GM12878 (cell line): ENCODE measurements around the gene RNLS. TPM values are rescaled to one million over a fixed set of nuclear protein-coding genes. Genes with fewer than 3 reads are reported as not detected.

Experiments used
- ATAC-seq: fragments of 200-7000 bp; cut with Tn5 transposase; 3 replicates; pipeline ENCODE4 v1.9.1; 2020; ENCODE audit warnings: mild to moderate bottlenecking, moderate library complexity
- BruUV-seq: library from RNA; stranded (reverse); fragments of 400-500 nt; replicated peaks from 2 replicates; lab custom pipeline; 2021; lab: Mats Ljungman, UMichigan
- CTCF ChIA-PET: fragments of 300-600 bp; sonication (Branson Sonifier 250); formaldehyde crosslinking; extraction: SDS; loops from one replicate; lab custom pipeline; 2021; ENCODE audit warnings: inconsistent platforms; lab: Yijun Ruan, JAX
- POLR2A ChIA-PET: fragments of 350-600 bp; formaldehyde crosslinking; extraction: SDS; loops from one replicate; lab custom pipeline; 2021; ENCODE audit warnings: inconsistent platforms; lab: Charles Lee
- RAD21 ChIA-PET: fragments of 300-600 bp; sonication (Branson Sonifier 250); formaldehyde crosslinking; loops from one replicate; lab custom pipeline; 2023; ENCODE audit warnings: antibody characterized with exemption; ENCODE audit not compliant: unreplicated experiment; lab: Charles Lee
- SMC1A ChIA-PET: fragments of 300-600 bp; sonication (Branson Sonifier 250); formaldehyde crosslinking; loops from one replicate; lab custom pipeline; 2023; ENCODE audit not compliant: unreplicated experiment, uncharacterized antibody; lab: Charles Lee
- DNase-seq: peaks from one replicate; pipeline ENCODE4 v3.0.0-alpha.2; 2011; ENCODE audit warnings: low read depth, low spot score
- FAIRE-seq: peaks from 3 replicates; lab custom pipeline; 2011; peaks lifted over from hg19 to GRCh38; lab: Jason Lieb, UNC
- H2AFZ ChIP-seq: 2 replicates; pipeline ENCODE4 v1.6.0; 2011; ENCODE audit warnings: low read depth, low read length, control low read depth; ENCODE audit not compliant: control insufficient read depth
- H3K27ac ChIP-seq: 2 replicates; pipeline ENCODE4 v1.5.1; 2011; ENCODE audit warnings: control low read depth; ENCODE audit not compliant: control insufficient read depth, insufficient read depth
- H3K27me3 ChIP-seq, 2 experiments: replicated peaks in 1 of 2; 2 replicates each; pipeline versions ENCODE4 v1.6.0 to v1.6.1; 2011; ENCODE audit warnings: low read length in 1 of 2; ENCODE audit not compliant: control insufficient read depth in 2 of 2, insufficient read depth in 2 of 2
- H3K36me3 ChIP-seq, 2 experiments: 2 replicates each; pipeline ENCODE4 v1.5.1; 2011; ENCODE audit warnings: low read length in 1 of 2; ENCODE audit not compliant: control insufficient read depth in 2 of 2, insufficient read depth in 2 of 2
- H3K4me1 ChIP-seq: 2 replicates; pipeline ENCODE4 v1.6.1; 2011; ENCODE audit warnings: mild to moderate bottlenecking, low read length, moderate library complexity, mixed read lengths; ENCODE audit not compliant: control insufficient read depth, insufficient read depth
- H3K4me2 ChIP-seq: 2 replicates; pipeline ENCODE4 v1.6.0; 2011; ENCODE audit warnings: control low read depth; ENCODE audit not compliant: control insufficient read depth, insufficient read depth
- H3K4me3 ChIP-seq: fragments of 200-600 bp; sonication (generic); 2 replicates; pipeline ENCODE4 v1.5.1; 2016
- H3K79me2 ChIP-seq: 2 replicates; pipeline ENCODE4 v1.6.0; 2011; ENCODE audit warnings: low read length; ENCODE audit not compliant: control insufficient read depth, insufficient read depth
- H3K9ac ChIP-seq: 2 replicates; pipeline ENCODE4 v1.8.0; 2011; ENCODE audit warnings: low read length, control low read depth, mixed read lengths; ENCODE audit not compliant: control insufficient read depth, insufficient read depth
- H3K9me3 ChIP-seq: replicated peaks from 3 replicates; pipeline ENCODE4 v1.5.1; 2011; ENCODE audit warnings: mild to moderate bottlenecking, low read length; ENCODE audit not compliant: control insufficient read depth, insufficient read depth
- H4K20me1 ChIP-seq: 2 replicates; pipeline ENCODE4 v1.6.0; 2011; ENCODE audit not compliant: control insufficient read depth, insufficient read depth
- BCL11A ChIP-seq: IDR thresholded peaks from 2 replicates; pipeline ENCODE4 v1.6.1; 2011; ENCODE audit warnings: low read depth, low read length
- CHD1 ChIP-seq: IDR thresholded peaks from 2 replicates; pipeline ENCODE4 v1.6.1; 2012; ENCODE audit warnings: low read depth, low read length, improper control_type of control experiment
- JUND ChIP-seq: IDR thresholded peaks from 2 replicates; pipeline ENCODE4 v1.6.1; 2012; ENCODE audit warnings: low read depth, mild to moderate bottlenecking, low read length, improper control_type of control experiment, moderate library complexity
- RCOR1 ChIP-seq: conservative IDR thresholded peaks from 2 replicates; pipeline ENCODE4 v1.6.1; 2012; ENCODE audit warnings: low read depth, low read length, improper control_type of control experiment
- RUNX3 ChIP-seq: IDR thresholded peaks from 2 replicates; pipeline ENCODE4 v1.6.1; 2012; ENCODE audit warnings: low read length, inconsistent platforms
- SREBF1 ChIP-seq: IDR thresholded peaks from 2 replicates; pipeline ENCODE4 v1.6.1; 2012; ENCODE audit warnings: mild to moderate bottlenecking, low read length
- WGBS: methylation state at CpG from one replicate; pipeline ENCODE4 v1.1.6; 2016; ENCODE audit warnings: low lambda C conversion rate; ENCODE audit not compliant: insufficient replicate concordance, insufficient coverage; ENCODE audit errors: missing lambda C conversion rate; 5-methylcytosine and 5-hydroxymethylcytosine counted together
- in situ Hi-C: fragments of 300-500 bp; cut with MboI; formaldehyde crosslinking; loops from 9 replicates; pipeline ENCODE4 v1.14.3; 2018; ENCODE audit warnings: mixed read lengths
- intact Hi-C: fragments of 100-400 bp; cut with micrococcal nuclease; formaldehyde crosslinking; loops from one replicate; pipeline ENCODE4 v1.14.2; 2022; ENCODE audit not compliant: unreplicated experiment
- polyA plus RNA-seq, 11 experiments: library from polyadenylated mRNA; depleted of rRNA in 4 of 11; unstranded in 6 of 11; stranded (reverse) in 5 of 11; fragments of >200 nt; fragmentation: Nextera tagmentation in 4 of 11; fragmentation: Illumina TruSeq in 1 of 11; extraction: Ambion mirVana in 4 of 11; extraction: Trizol in 1 of 11; gene quantifications; 1 replicate in 1 of 11; 2 replicates in 10 of 11; pipeline versions ENCODE4 v1.2.1 to v1.2.3, GENCODE V29; 2011 to 2016; ENCODE audit warnings: inconsistent platforms in 2 of 11, missing spikeins in 2 of 11, low read depth in 1 of 11
- total RNA-seq, 4 experiments: library from RNA; depleted of rRNA in 3 of 4; stranded (reverse); fragments of >200 nt in 3 of 4; fragmentation: Illumina TruSeq in 1 of 4; extraction: Trizol in 1 of 4; gene quantifications; 2 replicates each; pipeline versions ENCODE4 v1.2.1 to v1.2.3, GENCODE V29; 2013 to 2021
- TF ChIP-seq, protein P1 (sequence below): fragments of 450-650 bp; conservative IDR thresholded peaks from 2 replicates; pipeline ENCODE4 v1.6.1; 2017; ENCODE audit warnings: mild to moderate bottlenecking, moderate library complexity
- TF ChIP-seq, protein P2 (sequence below): fragments of 450-650 bp; IDR thresholded peaks from 2 replicates; pipeline ENCODE4 v1.6.1; 2016; ENCODE audit warnings: mild to moderate bottlenecking
- TF ChIP-seq, protein P3 (sequence below): fragments of 450-650 bp; formaldehyde crosslinking; IDR thresholded peaks from 2 replicates; pipeline ENCODE4 v1.4.0; 2022; ENCODE audit warnings: mild to moderate bottlenecking, moderate library complexity
- TF ChIP-seq, protein P4 (sequence below): IDR thresholded peaks from 2 replicates; pipeline ENCODE4 v1.6.1; 2012; ENCODE audit warnings: improper control_type of control experiment, low read depth, low read length; ENCODE audit not compliant: insufficient replicate concordance

Gene RNLS
- total and polyA plus RNA-seq, 10 of the 15 experiments (the other 5 are each of a cell fraction or from before 2014, with no cell fraction given) = 3.4 to 6.7 (median 4.6) TPM

DNA sequence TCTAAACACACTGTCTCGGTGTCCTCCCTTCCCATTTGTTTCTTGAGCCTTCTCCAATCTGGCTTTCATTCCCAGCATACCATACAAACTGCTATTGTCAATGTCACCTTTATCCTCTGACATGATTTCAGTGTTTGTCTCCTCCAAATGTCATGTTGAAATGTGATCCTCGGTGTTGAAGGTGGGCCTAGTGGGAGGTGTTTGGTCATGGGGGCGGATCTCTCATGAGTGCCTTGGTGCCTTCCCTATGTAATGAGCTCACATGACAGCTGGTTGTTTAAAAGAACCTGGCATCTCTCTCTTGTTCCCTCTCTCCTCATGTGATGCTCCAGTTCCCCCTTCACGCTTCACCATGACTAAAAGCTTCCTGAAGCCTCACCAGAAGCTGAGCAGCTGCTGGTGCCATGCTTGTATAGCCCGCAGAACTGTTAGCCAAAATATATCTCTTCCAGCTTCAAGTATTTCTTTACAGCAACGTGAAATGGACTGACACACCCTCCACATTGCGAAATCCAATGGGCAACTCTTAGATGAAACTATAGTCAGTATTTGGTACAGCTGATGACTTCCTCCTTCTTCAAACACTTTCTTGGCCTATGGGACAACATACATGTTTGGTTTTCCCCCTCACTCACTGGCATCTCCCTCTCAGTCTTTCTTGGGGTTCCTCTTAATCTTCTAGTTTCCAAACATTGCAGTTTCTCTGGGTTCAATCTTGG is 27.8 kb downstream of the RNLS start:
- Histone ChIP-seq H3K9ac (no peak overlapping the region), H2AFZ (no peak overlapping the region), H3K27me3 (no peaks in the 10 kb centered on the region), H3K27ac (no peak overlapping the region), H3K9me3 (no peaks in the 10 kb centered on the region), H3K4me3 (no peak overlapping the region), H4K20me1 (no peaks in the 10 kb centered on the region), H3K4me1 (0 out of 2 replicates have a peak, but pooled peaks cover 5% of the 10 kb centered on the region), H3K4me2 (no peak overlapping the region), H3K79me2 (no peaks in the 10 kb centered on the region), H3K36me3 (no peaks in the 10 kb centered on the region)
- CTCF ChIA-PET = interaction anchor here (0.5 to 4.6 kb wide), 9 partner anchors 10 to 717 kb away, joined by 3 to 47 read pairs (median 4); no protein-coding TSS in a partner anchor
- in situ Hi-C loops (loop anchor here (10.0 kb wide), 1 partner anchor 581 kb away; no protein-coding TSS in a partner anchor), intact Hi-C loops (loop anchor here (10.0 kb wide), 1 partner anchor 591 kb away; no protein-coding TSS in a partner anchor)
- FAIRE-seq (no peak), DNase-seq (no peak), ATAC-seq (no peak)
- no TSS peak for BruUV-seq
- RAD21 ChIA-PET = interaction anchor here (1.2 to 4.0 kb wide), 4 partner anchors 9 to 696 kb away, joined by 3 to 22 read pairs (median 5); partner anchors contain the start of genes KLLN and PTEN
- WGBS = 89% methylated on average over 7 of the region's 7 CpGs
- POLR2A ChIA-PET = no interaction called here
- SMC1A ChIA-PET = interaction anchor here (0.9 to 1.8 kb wide), 7 partner anchors 8 to 795 kb away, joined by 3 to 11 read pairs (median 3); no protein-coding TSS in a partner anchor
- TF ChIP-seq RUNX3 (no peak), RCOR1 (no peak), SREBF1 (no peak), JUND (no peak), BCL11A (no peak), CHD1 (no peak)
- TF ChIP-seq, protein P1, sequence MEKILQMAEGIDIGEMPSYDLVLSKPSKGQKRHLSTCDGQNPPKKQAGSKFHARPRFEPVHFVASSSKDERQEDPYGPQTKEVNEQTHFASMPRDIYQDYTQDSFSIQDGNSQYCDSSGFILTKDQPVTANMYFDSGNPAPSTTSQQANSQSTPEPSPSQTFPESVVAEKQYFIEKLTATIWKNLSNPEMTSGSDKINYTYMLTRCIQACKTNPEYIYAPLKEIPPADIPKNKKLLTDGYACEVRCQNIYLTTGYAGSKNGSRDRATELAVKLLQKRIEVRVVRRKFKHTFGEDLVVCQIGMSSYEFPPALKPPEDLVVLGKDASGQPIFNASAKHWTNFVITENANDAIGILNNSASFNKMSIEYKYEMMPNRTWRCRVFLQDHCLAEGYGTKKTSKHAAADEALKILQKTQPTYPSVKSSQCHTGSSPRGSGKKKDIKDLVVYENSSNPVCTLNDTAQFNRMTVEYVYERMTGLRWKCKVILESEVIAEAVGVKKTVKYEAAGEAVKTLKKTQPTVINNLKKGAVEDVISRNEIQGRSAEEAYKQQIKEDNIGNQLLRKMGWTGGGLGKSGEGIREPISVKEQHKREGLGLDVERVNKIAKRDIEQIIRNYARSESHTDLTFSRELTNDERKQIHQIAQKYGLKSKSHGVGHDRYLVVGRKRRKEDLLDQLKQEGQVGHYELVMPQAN = no peak
- TF ChIP-seq, protein P2, sequence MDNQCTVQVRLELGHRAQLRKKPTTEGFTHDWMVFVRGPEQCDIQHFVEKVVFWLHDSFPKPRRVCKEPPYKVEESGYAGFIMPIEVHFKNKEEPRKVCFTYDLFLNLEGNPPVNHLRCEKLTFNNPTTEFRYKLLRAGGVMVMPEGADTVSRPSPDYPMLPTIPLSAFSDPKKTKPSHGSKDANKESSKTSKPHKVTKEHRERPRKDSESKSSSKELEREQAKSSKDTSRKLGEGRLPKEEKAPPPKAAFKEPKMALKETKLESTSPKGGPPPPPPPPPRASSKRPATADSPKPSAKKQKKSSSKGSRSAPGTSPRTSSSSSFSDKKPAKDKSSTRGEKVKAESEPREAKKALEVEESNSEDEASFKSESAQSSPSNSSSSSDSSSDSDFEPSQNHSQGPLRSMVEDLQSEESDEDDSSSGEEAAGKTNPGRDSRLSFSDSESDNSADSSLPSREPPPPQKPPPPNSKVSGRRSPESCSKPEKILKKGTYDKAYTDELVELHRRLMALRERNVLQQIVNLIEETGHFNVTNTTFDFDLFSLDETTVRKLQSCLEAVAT = no peak
- TF ChIP-seq, protein P3, sequence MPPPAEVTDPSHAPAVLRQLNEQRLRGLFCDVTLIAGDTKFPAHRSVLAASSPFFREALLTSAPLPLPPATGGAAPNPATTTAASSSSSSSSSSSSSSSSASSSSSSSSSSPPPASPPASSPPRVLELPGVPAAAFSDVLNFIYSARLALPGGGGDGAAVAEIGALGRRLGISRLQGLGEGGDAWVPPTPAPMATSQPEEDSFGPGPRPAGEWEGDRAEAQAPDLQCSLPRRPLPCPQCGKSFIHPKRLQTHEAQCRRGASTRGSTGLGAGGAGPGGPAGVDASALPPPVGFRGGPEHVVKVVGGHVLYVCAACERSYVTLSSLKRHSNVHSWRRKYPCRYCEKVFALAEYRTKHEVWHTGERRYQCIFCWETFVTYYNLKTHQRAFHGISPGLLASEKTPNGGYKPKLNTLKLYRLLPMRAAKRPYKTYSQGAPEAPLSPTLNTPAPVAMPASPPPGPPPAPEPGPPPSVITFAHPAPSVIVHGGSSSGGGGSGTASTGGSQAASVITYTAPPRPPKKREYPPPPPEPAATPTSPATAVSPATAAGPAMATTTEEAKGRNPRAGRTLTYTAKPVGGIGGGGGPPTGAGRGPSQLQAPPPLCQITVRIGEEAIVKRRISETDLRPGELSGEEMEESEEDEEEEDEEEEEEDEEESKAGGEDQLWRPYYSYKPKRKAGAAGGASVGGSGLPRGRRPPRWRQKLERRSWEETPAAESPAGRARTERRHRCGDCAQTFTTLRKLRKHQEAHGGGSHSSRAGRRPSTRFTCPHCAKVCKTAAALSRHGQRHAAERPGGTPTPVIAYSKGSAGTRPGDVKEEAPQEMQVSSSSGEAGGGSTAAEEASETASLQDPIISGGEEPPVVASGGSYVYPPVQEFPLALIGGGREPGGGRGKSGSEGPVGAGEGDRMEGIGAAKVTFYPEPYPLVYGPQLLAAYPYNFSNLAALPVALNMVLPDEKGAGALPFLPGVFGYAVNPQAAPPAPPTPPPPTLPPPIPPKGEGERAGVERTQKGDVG (CRISPR knock-in tag) = no peak
- TF ChIP-seq, protein P4, sequence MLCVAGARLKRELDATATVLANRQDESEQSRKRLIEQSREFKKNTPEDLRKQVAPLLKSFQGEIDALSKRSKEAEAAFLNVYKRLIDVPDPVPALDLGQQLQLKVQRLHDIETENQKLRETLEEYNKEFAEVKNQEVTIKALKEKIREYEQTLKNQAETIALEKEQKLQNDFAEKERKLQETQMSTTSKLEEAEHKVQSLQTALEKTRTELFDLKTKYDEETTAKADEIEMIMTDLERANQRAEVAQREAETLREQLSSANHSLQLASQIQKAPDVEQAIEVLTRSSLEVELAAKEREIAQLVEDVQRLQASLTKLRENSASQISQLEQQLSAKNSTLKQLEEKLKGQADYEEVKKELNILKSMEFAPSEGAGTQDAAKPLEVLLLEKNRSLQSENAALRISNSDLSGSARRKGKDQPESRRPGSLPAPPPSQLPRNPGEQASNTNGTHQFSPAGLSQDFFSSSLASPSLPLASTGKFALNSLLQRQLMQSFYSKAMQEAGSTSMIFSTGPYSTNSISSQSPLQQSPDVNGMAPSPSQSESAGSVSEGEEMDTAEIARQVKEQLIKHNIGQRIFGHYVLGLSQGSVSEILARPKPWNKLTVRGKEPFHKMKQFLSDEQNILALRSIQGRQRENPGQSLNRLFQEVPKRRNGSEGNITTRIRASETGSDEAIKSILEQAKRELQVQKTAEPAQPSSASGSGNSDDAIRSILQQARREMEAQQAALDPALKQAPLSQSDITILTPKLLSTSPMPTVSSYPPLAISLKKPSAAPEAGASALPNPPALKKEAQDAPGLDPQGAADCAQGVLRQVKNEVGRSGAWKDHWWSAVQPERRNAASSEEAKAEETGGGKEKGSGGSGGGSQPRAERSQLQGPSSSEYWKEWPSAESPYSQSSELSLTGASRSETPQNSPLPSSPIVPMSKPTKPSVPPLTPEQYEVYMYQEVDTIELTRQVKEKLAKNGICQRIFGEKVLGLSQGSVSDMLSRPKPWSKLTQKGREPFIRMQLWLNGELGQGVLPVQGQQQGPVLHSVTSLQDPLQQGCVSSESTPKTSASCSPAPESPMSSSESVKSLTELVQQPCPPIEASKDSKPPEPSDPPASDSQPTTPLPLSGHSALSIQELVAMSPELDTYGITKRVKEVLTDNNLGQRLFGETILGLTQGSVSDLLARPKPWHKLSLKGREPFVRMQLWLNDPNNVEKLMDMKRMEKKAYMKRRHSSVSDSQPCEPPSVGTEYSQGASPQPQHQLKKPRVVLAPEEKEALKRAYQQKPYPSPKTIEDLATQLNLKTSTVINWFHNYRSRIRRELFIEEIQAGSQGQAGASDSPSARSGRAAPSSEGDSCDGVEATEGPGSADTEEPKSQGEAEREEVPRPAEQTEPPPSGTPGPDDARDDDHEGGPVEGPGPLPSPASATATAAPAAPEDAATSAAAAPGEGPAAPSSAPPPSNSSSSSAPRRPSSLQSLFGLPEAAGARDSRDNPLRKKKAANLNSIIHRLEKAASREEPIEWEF = no peak
